ENCODE data around the gene CAT.
A peak's percentile ranks its signal among the peaks of the same experiment; 100 is the strongest.
"Not testable (repeated sequence)": the region's sequence is repeated elsewhere in the genome, so short reads cannot be mapped to it uniquely, and the experiment has no call there.

Gene CAT

DNA sequence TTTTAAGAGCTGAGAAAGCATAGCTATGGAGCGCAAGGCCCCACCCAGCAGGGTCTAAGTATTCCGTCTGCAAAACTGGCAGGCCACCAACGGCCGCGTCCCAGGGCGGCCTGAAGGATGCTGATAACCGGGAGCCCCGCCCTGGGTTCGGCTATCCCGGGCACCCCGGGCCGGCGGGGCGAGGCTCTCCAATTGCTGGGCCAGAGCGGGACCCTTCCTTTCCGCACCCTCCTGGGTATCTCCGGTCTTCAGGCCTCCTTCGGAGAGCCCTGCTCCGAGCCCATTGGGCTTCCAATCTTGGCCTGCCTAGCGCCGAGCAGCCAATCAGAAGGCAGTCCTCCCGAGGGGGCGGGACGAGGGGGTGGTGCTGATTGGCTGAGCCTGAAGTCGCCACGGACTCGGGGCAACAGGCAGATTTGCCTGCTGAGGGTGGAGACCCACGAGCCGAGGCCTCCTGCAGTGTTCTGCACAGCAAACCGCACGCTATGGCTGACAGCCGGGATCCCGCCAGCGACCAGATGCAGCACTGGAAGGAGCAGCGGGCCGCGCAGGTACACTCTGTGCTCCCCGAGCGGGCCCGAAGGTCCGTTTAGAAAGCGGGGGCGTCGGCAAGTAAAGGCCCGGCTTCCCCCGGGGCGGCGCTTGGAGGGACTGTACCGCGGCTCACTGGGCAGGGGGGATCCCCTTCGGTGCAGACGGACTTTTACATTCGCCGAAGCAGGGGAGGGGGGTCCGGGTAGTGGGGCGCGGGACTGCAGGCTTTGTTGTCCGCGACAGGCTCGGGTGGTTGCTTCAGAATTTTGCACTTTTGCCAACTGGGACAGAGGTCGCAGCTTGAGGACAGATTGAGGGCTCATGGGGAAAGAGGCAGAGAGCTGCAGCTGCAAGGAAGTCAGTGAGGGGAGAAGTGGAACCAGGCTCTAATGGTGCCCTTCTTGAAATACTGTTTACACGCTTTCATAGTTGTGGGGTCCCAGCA lies at the start of gene CAT:
TSS of gene CAT (plus strand) at position 406 of the 979 bp plus-strand sequence. CDS start at position 486, 80 bp downstream.
- peak; percentile 65 for DNase-seq

DNA sequence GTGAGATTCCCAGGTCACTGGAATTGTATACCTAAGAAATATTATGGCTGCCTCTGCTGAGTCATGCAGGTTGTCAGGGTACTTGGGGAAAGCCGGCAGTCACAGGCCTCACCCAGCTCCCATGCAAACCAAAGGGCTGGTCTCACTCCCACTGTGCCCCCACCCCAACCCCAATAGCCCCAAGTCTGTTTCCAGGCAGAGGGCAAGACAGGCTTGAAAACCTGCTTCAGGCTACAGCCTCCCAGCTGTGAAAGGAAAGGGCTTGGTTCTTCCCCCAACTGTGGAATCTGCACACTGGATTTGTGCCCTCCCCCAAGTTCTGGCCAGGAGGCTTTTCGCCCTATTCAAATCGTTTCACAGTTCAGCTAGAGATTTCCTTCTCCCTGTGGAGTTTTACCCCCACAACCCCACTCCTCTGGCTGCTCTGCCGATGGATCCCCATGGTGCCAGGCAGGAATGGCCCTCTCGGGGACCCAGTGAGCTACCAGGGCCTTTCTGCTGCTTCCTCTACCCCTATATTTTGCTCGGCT lies 43.9 kb upstream of the CAT start:
- no peak for DNase-seq

DNA sequence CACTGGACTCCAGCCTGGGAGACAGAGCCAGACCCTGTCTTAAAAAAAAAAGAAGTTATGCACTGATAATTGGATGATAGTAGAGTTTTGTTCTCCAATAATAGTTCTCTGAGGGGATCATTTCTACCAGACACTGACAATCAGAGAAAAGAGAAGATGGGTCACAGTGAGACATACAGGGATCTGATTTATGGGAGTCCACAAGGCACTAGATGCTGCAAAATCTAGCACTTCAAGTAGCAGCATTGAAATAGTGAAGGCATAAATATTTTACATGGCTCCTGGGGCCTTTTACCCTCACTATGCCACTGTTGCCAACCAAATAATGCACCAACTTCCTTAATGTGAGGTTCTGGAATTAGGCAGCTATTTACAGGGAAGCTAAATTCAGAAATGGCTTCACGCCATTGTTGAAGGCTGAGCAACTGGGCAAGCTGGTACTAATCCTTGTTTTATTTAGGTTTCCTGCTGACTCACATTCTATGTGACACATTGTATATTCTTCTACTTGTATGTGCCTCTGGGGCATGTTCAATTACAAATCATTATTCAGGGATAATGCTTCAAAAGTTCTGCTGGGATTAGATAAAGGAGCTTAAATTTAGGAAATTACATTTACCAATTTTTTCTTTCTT lies 42.7 kb upstream of the CAT start:
- DNase-seq, result no peak

GRCh38 chr11:34397120-34397519 lies 41.6 kb upstream of the CAT start:
- DNase-seq, result no peak

DNA sequence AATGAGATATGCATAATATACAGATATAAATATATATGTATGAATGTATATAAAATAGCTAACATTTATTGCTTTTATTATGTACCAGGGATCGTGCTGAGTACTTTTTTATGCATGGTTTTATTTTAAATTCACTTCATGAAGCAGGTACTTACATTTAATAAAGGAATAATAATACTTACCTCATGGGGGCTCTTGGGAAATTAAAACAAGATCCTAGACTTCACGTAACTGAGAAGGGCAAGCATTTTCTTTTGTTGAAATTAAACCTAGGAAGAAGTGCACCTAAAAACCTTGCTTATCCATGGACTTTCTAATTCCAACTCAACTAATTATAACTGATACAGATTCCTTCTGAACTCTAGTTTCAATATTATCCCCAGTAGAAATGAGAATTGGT lies 40.9 kb upstream of the CAT start:
- no peak for DNase-seq

GRCh38 chr11:34403431-34403830 lies 35.3 kb upstream of the CAT start:
- DNase-seq, result no peak

GRCh38 chr11:34404280-34404679 lies 34.5 kb upstream of the CAT start:
- no peak for DNase-seq

DNA sequence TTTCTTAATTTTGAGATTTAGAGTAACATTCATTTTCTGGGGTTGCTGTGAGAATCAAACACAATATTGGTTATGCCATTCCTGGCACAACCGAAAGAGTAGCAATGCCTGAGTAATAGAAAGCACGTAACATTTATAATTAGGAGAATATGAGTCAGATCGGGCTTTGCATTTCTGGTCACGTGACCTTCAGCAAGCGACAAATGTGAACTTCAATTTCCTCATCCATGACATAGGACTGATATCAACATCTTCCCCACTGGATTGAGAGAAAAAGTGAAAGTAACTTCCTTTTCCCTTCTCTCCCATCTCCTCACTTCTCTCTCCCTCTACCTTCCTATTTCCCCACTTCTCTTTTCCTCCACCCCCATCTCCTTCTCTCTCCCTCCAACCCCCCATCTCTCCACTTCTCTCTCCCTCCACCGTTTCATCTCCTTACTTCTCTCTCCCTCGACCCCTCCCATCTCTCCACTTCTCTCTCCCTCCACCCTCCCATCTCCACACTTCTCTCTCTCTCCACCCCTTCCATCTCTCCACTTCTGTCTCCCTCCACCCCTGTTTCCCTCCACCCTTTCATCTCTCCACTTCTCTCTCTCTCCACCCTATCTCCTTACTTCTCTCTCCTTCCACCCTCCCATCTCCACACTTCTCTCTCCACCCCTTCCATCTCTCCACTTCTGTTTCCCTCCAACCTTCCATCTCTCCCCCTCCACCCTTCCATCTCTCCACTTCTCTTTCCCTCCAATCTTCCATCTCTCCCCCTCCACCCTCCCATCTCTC lies 33.5 kb upstream of the CAT start:
- no peak for DNase-seq

- DNase-seq, result no peak
These were observed 32.3 kb upstream of the CAT start for GRCh38 chr11:34406413-34406812.

DNA sequence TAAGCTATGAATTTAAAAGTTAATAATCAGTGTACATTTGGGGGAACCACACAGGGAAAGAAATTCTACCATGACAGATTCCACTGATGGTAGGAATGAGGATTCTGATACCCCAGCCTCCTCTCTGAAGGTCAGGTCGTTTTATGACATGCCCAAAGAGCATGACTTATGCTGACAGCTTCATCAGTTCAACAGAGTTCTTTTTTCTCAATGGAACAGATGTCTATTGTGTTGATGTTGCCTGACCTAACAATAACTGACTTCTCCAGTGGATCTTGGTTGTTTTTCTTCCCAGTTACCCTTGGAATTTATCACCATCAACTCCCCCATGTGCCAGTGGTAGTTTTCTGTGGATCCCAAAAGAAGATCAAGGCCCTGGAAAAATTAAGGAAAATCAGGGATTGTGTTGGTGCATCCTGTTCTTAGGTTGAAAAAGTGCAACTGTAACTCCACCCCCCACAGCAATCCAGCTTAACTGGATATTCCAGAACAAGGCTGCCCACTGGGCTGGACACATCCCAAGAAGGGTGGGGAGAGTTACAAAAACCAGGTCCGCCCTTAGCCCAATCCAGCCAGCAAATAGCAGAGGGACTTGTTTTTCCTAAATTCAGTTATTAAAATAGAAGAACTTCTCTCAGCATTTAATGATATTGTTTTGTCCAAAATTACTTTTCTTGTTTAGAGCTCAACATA lies 31.5 kb upstream of the CAT start:
- no peak for DNase-seq

GRCh38 chr11:34408580-34409172 lies 30.1 kb upstream of the CAT start:
- DNase-seq, result no peak

DNA sequence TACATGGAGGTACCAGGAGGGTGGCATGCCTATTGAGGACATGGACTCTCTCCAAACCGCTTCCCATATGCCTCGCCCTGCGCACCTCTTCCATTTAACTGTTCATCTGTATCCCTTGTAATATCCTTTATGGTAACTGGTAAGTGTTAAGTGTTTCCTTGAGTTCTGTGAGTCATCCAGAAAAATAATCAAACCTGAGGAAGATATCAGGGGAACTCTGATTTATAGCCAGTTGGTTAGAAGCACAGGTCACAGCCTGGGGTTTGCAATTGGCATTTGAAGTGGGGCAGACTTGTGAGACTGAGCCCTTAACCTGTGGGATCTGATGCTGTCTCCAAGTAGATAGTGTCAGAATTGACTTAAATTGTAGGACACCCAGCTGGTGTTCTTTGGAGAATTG lies 27.6 kb upstream of the CAT start:
- DNase-seq, result no peak

GRCh38 chr11:34411791-34412190 lies 26.9 kb upstream of the CAT start:
- no peak for DNase-seq

DNA sequence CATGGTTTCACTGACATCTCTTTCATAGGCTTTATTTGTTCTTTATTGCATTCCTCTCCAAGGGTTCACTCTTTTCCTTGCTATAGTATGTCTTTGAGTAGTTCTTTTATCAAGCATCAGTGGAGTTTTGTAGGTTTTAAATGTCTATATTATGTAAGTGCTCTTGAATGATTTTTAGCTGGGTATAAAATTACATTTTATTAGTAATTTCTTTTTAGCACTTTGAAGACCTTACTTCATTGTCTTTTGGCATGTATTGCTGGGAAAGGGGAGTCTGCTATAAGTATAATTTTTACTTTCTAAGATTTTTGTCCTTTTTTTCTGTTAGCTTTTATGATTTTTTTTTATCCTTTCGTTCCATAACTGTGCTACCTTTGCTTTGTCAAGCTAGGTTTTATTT lies 25.5 kb upstream of the CAT start:
- DNase-seq, result no peak

DNA sequence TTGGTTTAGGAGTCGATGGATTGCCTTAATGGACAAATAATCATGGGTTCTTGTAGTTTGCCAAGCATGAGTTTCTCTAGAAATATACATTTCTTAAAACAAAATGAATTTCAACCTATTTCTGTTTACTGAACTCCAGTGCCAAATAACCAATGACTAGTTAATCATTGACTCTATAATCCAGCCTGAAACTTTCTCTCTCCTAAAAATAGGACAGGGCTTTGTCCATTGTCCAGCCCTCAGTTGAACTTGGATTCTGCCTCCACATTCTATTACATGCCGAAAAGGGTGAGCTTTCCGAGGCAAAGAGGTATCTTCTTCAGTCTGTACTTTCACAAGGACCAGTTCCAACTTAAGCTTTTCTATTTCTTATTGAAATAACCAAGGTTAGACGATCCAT lies 23.2 kb upstream of the CAT start:
- no peak for DNase-seq

GRCh38 chr11:34416088-34416487 lies 22.6 kb upstream of the CAT start:
- DNase-seq, result no peak

DNA sequence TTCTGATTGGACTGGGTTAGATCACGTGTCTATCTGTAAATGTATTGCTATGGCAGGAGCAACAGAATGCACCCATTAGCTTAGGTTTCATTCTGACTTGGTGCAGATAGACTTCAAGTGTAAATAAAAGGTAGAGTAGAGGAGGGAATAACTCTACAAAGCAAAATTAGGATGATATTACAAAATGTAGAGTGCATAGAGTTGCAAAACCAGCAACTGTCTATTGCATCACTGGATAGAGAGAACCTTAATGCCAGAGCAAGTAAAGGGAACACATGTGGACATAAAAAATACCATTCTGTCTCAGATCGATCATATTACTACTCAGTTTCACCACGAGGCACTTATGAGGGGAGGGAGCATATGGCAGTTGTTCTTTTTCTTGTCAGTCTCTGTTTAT lies 22.0 kb upstream of the CAT start:
- no peak for DNase-seq

- DNase-seq, result no peak
These were observed 21.5 kb upstream of the CAT start for GRCh38 chr11:34417202-34417601.

GRCh38 chr11:34419158-34419557 lies 19.6 kb upstream of the CAT start:
- DNase-seq, result no peak

- no peak for DNase-seq
These were observed 15.4 kb upstream of the CAT start for GRCh38 chr11:34423300-34423699.

DNA sequence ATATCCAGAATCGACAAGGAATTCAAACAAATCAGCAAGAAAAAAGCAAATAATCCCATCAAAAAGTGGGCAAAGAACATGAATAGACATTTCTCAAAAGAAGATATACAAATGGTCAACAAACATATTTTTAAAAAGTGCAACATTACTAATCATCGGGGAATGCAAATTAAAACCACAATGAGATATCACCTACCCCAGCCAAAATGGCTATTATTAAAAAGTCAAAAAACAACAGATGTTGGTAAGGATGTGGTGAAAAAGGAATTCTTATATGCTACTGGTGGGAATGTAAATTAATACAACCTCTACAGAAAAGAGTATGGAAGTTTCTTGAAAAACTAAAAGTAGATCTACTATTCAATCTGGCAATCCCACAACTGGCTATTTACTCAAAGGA lies 13.9 kb upstream of the CAT start:
- not testable (repeated sequence) for DNase-seq

- DNase-seq, result no peak
These were observed 13.4 kb upstream of the CAT start for GRCh38 chr11:34425360-34425759.
